Naive thymus-derived CD4-positive, alpha-beta T cell (primary cell): Measurements from ENCODE around the gene KRTAP12-3. TPM values are rescaled to one million over a fixed set of nuclear protein-coding genes. Genes with fewer than 3 reads are reported as not detected.
A peak's percentile ranks its signal among the peaks of the same experiment; 100 is the strongest.
"Not testable (repeated sequence)": the region's sequence is repeated elsewhere in the genome, so short reads cannot be mapped to it uniquely, and the experiment has no call there.

Experiments
- ATAC-seq: fragments of 150-1000 bp; cut with Tn5 transposase; 2 replicates; pipeline ENCODE4 v1.10.0; 2021; ENCODE audit warnings: mild to moderate bottlenecking, moderate library complexity
- CTCF ChIA-PET: fragments of 350-600 bp; sonication (Branson Sonifier 250); formaldehyde crosslinking; loops from one replicate; lab custom pipeline; 2021; ENCODE audit warnings: antibody characterized with exemption; lab: Charles Lee
- POLR2A ChIA-PET: fragments of 350-600 bp; sonication (Branson Sonifier 250); formaldehyde crosslinking; loops from one replicate; lab custom pipeline; 2021; ENCODE audit warnings: antibody characterized with exemption, inconsistent platforms; lab: Charles Lee
- DNase-seq, 9 donors: peaks; one replicate each; pipeline versions ENCODE4 v3.0.0 to v3.0.0-alpha.2; 2020 to 2022; ENCODE audit warnings: mixed read lengths in 1 of 9
- H3K27ac ChIP-seq: one replicate; pipeline ENCODE4 v1.7.0; 2013; ENCODE audit warnings: mild to moderate bottlenecking, low read depth, low read length, moderate library complexity
- H3K27me3 ChIP-seq, 2 donors: one replicate each; pipeline ENCODE4 v1.7.0; 2013; ENCODE audit warnings: low read length in 2 of 2, mild to moderate bottlenecking in 2 of 2, moderate library complexity in 2 of 2; ENCODE audit not compliant: control insufficient read depth in 2 of 2, insufficient read depth in 2 of 2
- H3K36me3 ChIP-seq, 3 experiments: 1 replicate in 2 of 3; 2 replicates in 1 of 3; pipeline ENCODE4 v1.7.0; 2013; ENCODE audit warnings: low read length in 3 of 3, mild to moderate bottlenecking in 3 of 3, moderate library complexity in 1 of 3; ENCODE audit not compliant: insufficient read depth in 3 of 3, control insufficient read depth in 2 of 3
- H3K4me1 ChIP-seq, 2 donors: one replicate each; pipeline ENCODE4 v1.7.0; 2013; ENCODE audit warnings: low read length in 2 of 2, mild to moderate bottlenecking in 2 of 2, moderate library complexity in 1 of 2; ENCODE audit not compliant: control insufficient read depth in 2 of 2, insufficient read depth in 2 of 2
- H3K4me3 ChIP-seq: 2 replicates; pipeline ENCODE4 v1.7.0; 2013; ENCODE audit warnings: mild to moderate bottlenecking, low read length
- H3K9me3 ChIP-seq, 3 experiments: 1 replicate in 2 of 3; 2 replicates in 1 of 3; pipeline ENCODE4 v1.7.0; 2013; ENCODE audit warnings: low read length in 3 of 3; ENCODE audit not compliant: control insufficient read depth in 2 of 3
- H3K27ac Mint-ChIP-seq, 9 donors: one replicate each; pipeline ENCODE4 v1.8.0; 2020 to 2022; ENCODE audit warnings: mixed read lengths in 9 of 9, mild to moderate bottlenecking in 8 of 9, moderate library complexity in 5 of 9, inconsistent platforms in 2 of 9
- H3K27me3 Mint-ChIP-seq, 5 donors: one replicate each; pipeline ENCODE4 v1.8.0; 2021 to 2022; ENCODE audit warnings: mixed read lengths in 5 of 5, mild to moderate bottlenecking in 1 of 5
- H3K36me3 Mint-ChIP-seq, 5 donors: one replicate each; pipeline ENCODE4 v1.8.0; 2020 to 2022; ENCODE audit warnings: mixed read lengths in 5 of 5, mild to moderate bottlenecking in 3 of 5, inconsistent platforms in 1 of 5
- H3K4me1 Mint-ChIP-seq, 7 donors: one replicate each; pipeline ENCODE4 v1.8.0; 2020 to 2022; ENCODE audit warnings: mixed read lengths in 7 of 7, mild to moderate bottlenecking in 3 of 7, inconsistent platforms in 1 of 7
- H3K4me3 Mint-ChIP-seq, 10 donors: one replicate each; pipeline ENCODE4 v1.8.0; 2020 to 2022; ENCODE audit warnings: mild to moderate bottlenecking in 10 of 10, mixed read lengths in 10 of 10, moderate library complexity in 6 of 10, inconsistent platforms in 2 of 10
- H3K9me3 Mint-ChIP-seq, 11 donors: one replicate each; pipeline ENCODE4 v1.8.0; 2020 to 2022; ENCODE audit warnings: mixed read lengths in 11 of 11, mild to moderate bottlenecking in 4 of 11, inconsistent platforms in 1 of 11, moderate library complexity in 1 of 11
- intact Hi-C, 2 donors: fragments of 100-400 bp; cut with micrococcal nuclease; formaldehyde crosslinking; loops; one replicate each; pipeline ENCODE4 v1.15.1; 2023
- polyA plus RNA-seq, 2 donors: library from polyadenylated mRNA; unstranded; fragments of 300-500 nt; fragmentation: Illumina TruSeq; gene quantifications; one replicate each; pipeline ENCODE4 v1.2.3, GENCODE V29; 2021
- total RNA-seq, 6 experiments: library from RNA in 5 of 6; stranded (reverse) in 5 of 6; gene quantifications; 1 replicate in 5 of 6; 2 replicates in 1 of 6; pipeline ENCODE4 v1.2.3 and lab custom pipeline; 2021 to 2026

The KRTAP12-3 gene
- total and polyA plus RNA-seq, 7 experiments from 2014 or later, result 1.1 TPM; not detected in 6

- ChIA-PET CTCF (interaction anchor here (0.6 to 0.7 kb wide), 2 partner anchors 183 to 186 kb away, joined by 3 read pairs; partner anchors contain the start of gene PTTG1IP), POLR2A (no interaction called here)
- no peak for DNase-seq
- Mint-ChIP-seq H3K4me3 (no peak overlapping the region), H3K27me3 (peaks cover 4 to 37% (median 8%) of the 10 kb centered on the region in 5 donors), H3K36me3 (no peaks in the 10 kb centered on the region), H3K27ac (peak overlapping the region in 1 of 9 donors; percentile 28), H3K9me3 (peaks cover 0 to 3% (median 0%) of the 10 kb centered on the region in 11 donors), H3K4me1 (peaks cover 5 to 27% (median 12%) of the 10 kb centered on the region in 7 donors)
- Histone ChIP-seq H3K36me3 (no peaks in the 10 kb centered on the region), H3K9me3 (no peaks in the 10 kb centered on the region), H3K27me3 (no peaks in the 10 kb centered on the region), H3K4me3 (no peak overlapping the region), H3K27ac (no peak overlapping the region), H3K4me1 (no peaks in the 10 kb centered on the region)
- intact Hi-C loops, result no loop called here
- ATAC-seq, result no peak
Observed at GRCh38 chr21:44686843-44687561, 29.3 kb downstream of the KRTAP12-3 start.

DNA sequence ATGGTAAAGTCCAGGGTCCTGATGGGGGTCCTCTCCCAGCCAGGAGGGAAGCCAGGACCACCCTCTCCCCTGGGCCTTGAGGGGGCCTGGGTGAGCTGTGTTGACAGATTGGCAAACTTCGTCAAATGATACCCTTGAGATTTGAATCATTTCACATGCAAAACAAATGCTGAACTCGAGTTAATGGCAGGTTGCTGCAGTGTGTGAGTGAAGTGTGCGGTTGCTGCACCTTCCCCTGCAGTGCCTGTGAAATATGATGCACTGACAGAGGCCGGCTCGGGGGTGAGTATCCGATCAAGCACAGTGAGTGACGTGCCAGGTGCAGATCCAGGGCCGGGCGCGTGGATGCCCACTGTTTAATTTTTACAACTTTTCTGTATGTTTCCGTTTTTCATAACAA is 29.9 kb downstream of the KRTAP12-3 start:
- ATAC-seq, result no peak
- H3K36me3 ChIP-seq, result no peaks in the 10 kb centered on the region
- Mint-ChIP-seq H3K27me3 (peaks cover 4 to 37% (median 5%) of the 10 kb centered on the region in 5 donors), H3K27ac (no peak overlapping the region), H3K4me3 (no peak overlapping the region), H3K36me3 (peaks cover 0 to 4% (median under 1%) of the 10 kb centered on the region in 5 donors), H3K9me3 (peaks cover 0 to 9% (median 1%) of the 10 kb centered on the region in 11 donors), H3K4me1 (peaks cover 5 to 27% (median 14%) of the 10 kb centered on the region in 7 donors)
- CTCF ChIA-PET, result no interaction called here
- DNase-seq, result no peak
- no peaks in the 10 kb centered on the region for H3K4me1 ChIP-seq
- H3K9me3 ChIP-seq, result no peaks in the 10 kb centered on the region
- H3K27me3 ChIP-seq, result no peaks in the 10 kb centered on the region
- H3K27ac ChIP-seq, result no peak overlapping the region
- intact Hi-C loops, result no loop called here
- no peak overlapping the region for H3K4me3 ChIP-seq
- POLR2A ChIA-PET, result no interaction called here

- H3K4me1 ChIP-seq, H3K36me3 ChIP-seq, H3K9me3 ChIP-seq, ATAC-seq, H3K4me3 Mint-ChIP-seq, H3K27me3 ChIP-seq, H3K27ac ChIP-seq, CTCF ChIA-PET, H3K4me3 ChIP-seq, DNase-seq, H3K36me3 Mint-ChIP-seq, POLR2A ChIA-PET: not testable (repeated sequence)
- peaks cover 4 to 41% (median 5%) of the 10 kb centered on the region in 5 donors for H3K27me3 Mint-ChIP-seq
- peaks cover 0 to 19% (median 8%) of the 10 kb centered on the region in 11 donors for H3K9me3 Mint-ChIP-seq
- intact Hi-C loops, result loop anchor here in 1 of 2 donors (5.0 to 10.0 kb wide), 2 partner anchors 32 to 145 kb away; partner anchors contain the start of genes KRTAP10-1 and KRTAP12-3
- H3K27ac Mint-ChIP-seq, result peak overlapping the region in 2 of 9 donors; percentile 18 to 55
- H3K4me1 Mint-ChIP-seq, result peaks cover 6 to 29% (median 19%) of the 10 kb centered on the region in 7 donors
Observed at GRCh38 chr21:44689740-44690139, 32.0 kb downstream of the KRTAP12-3 start.

DNA sequence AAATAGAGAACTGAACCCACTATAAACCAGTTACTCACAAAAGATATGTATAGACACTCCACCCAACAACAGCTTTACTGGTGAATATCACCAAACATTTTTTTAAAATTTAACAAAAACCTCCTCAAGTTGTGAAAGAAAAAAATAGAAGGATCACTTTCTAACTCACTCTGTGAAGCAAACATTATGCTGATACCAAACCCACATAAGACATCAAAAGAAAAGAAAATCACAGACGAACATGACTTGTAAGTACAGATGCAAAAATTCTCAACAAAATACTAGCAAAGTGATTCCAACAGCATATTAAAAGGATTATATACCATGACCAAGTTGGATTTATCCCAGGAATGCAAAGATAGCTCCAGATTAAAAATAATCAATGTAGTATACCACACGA is 34.0 kb downstream of the KRTAP12-3 start:
- Mint-ChIP-seq H3K4me3 (peak overlapping the region in 4 of 10 donors; percentile 4 to 18 (median 10)), H3K36me3 (peaks cover 0 to 5% (median 3%) of the 10 kb centered on the region in 5 donors), H3K27me3 (peaks cover 0 to 50% (median 7%) of the 10 kb centered on the region in 5 donors), H3K9me3 (peaks cover 0 to 19% (median 8%) of the 10 kb centered on the region in 11 donors), H3K4me1 (peaks cover 3 to 35% (median 19%) of the 10 kb centered on the region in 7 donors), H3K27ac (peak overlapping the region in 5 of 9 donors; percentile 2 to 32 (median 8))
- Histone ChIP-seq H3K4me3 (no peak overlapping the region), H3K27ac (no peak overlapping the region), H3K27me3 (no peaks in the 10 kb centered on the region), H3K9me3 (no peaks in the 10 kb centered on the region), H3K4me1 (no peaks in the 10 kb centered on the region), H3K36me3 (no peaks in the 10 kb centered on the region)
- no peak for ATAC-seq
- CTCF ChIA-PET, result interaction anchor here (0.8 kb wide), 1 partner anchor 54 kb away, joined by 3 read pairs; no protein-coding TSS in a partner anchor
- intact Hi-C loops, result loop anchor here in 1 of 2 donors (5.0 to 10.0 kb wide), 2 partner anchors 34 to 147 kb away; partner anchors contain the start of genes KRTAP10-1 and KRTAP12-3
- POLR2A ChIA-PET, result no interaction called here
- DNase-seq, result peak in 3 of 9 donors; percentile 21 to 39 (median 36)

- H3K36me3 Mint-ChIP-seq, result peaks cover 0 to 5% (median 3%) of the 10 kb centered on the region in 5 donors
- POLR2A ChIA-PET, result interaction anchor here (0.7 kb wide), 1 partner anchor 17 kb away, joined by 3 read pairs; no protein-coding TSS in a partner anchor
Observed at GRCh38 chr21:44692798-44693512, 35.2 kb downstream of the KRTAP12-3 start.

DNA sequence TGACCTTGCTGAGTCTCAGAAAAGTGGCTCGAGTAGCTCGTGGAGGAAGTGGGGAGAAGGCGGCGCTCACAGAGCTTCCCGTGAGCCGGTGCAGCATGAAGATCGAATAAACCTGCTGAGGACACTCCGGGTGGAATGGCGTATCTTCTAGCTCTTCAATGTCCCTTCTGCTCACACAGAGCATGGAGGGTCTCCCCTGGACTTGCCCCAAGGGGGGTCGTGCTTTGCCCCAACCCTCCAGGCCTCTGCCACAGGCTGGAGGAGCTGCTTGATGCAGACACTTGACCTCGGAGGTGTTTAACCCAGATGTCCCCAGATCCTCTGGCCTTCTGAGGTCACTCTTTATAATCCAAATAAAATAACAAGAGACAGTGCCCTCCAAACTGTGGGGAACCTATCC is 37.0 kb downstream of the KRTAP12-3 start:
- intact Hi-C loops, result loop anchor here in 1 of 2 donors (5.0 to 10.0 kb wide), 2 partner anchors 37 to 150 kb away; partner anchors contain the start of genes KRTAP10-1 and KRTAP12-3
- H3K27me3 Mint-ChIP-seq, result peaks cover 23 to 72% (median 30%) of the 10 kb centered on the region in 5 donors
- H3K4me1 Mint-ChIP-seq, result peaks cover 2 to 38% (median 23%) of the 10 kb centered on the region in 7 donors
- DNase-seq (peak in 1 of 9 donors; percentile 18), ATAC-seq (no peak)
- no peaks in the 10 kb centered on the region for H3K9me3 ChIP-seq
- POLR2A ChIA-PET, result interaction anchor here (0.5 kb wide), 1 partner anchor 98 kb away, joined by 3 read pairs; no protein-coding TSS in a partner anchor
- CTCF ChIA-PET, result no interaction called here
- peak overlapping the region in 1 of 10 donors; percentile 25 for H3K4me3 Mint-ChIP-seq
- no peaks in the 10 kb centered on the region for H3K4me1 ChIP-seq
- peaks cover 0 to 19% (median 8%) of the 10 kb centered on the region in 11 donors for H3K9me3 Mint-ChIP-seq
- H3K27ac ChIP-seq, result no peak overlapping the region
- H3K36me3 ChIP-seq, result no peaks in the 10 kb centered on the region
- H3K4me3 ChIP-seq, result no peak overlapping the region
- peaks cover 0 to 2% of the 10 kb centered on the region in 2 donors for H3K27me3 ChIP-seq
- peak overlapping the region in 3 of 9 donors; percentile 2 to 41 (median 40) for H3K27ac Mint-ChIP-seq
- peaks cover 0 to 9% (median 3%) of the 10 kb centered on the region in 5 donors for H3K36me3 Mint-ChIP-seq

More at GRCh38 chr21:44692798-44693512, 35.2 kb downstream of the KRTAP12-3 start:
- no peak overlapping the region for H3K27ac Mint-ChIP-seq
- ATAC-seq (no peak), DNase-seq (no peak)
- no peak overlapping the region for H3K27ac ChIP-seq
- intact Hi-C loops, result loop anchor here in 1 of 2 donors (5.0 to 10.0 kb wide), 2 partner anchors 36 to 148 kb away; partner anchors contain the start of genes KRTAP10-1 and KRTAP12-3
- H3K4me3 ChIP-seq, result no peak overlapping the region
- no peaks in the 10 kb centered on the region for H3K9me3 ChIP-seq
- peaks cover 0 to 1% of the 10 kb centered on the region in 2 donors for H3K27me3 ChIP-seq
- peaks cover 8 to 60% (median 16%) of the 10 kb centered on the region in 5 donors for H3K27me3 Mint-ChIP-seq
- H3K9me3 Mint-ChIP-seq, result peaks cover 0 to 19% (median 8%) of the 10 kb centered on the region in 11 donors
- CTCF ChIA-PET, result no interaction called here
- H3K4me1 ChIP-seq, result no peaks in the 10 kb centered on the region
- peaks cover 2 to 38% (median 21%) of the 10 kb centered on the region in 7 donors for H3K4me1 Mint-ChIP-seq
- H3K4me3 Mint-ChIP-seq, result no peak overlapping the region
- H3K36me3 ChIP-seq, result no peaks in the 10 kb centered on the region
